Heart left ventricle (tissue), 13 donors: Measurements from ENCODE around the gene ADGRV1.

ENCODE experiments used
- CTCF ChIP-seq, 12 donors: fragments of 200-600 bp; sonication (generic) in 4 of 12; IDR thresholded peaks; one replicate each; pipeline versions ENCODE4 v1.5.0 to v1.8.0; 2018 to 2022; ENCODE audit warnings: antibody characterized with exemption in 12 of 12, mild to moderate bottlenecking in 5 of 12
- POLR2A ChIP-seq, 2 donors: fragments of 450-650 bp; IDR thresholded peaks; one replicate each; pipeline ENCODE4 v1.6.1; 2017; ENCODE audit warnings: antibody characterized with exemption in 2 of 2, mild to moderate bottlenecking in 2 of 2, moderate library complexity in 2 of 2
- donor health status: ischemic (EF 13 %, LVEDD 7.1; RV severe dilation, severe dysfunction).
- donor health status: DM: no; HTN: yes; CAD: no.
- donor health status: DM: no; HTN: no; CAD: no.
- donor health status: ischemic (EF 25% LVEDD 6.9; RV normal size, moderate dysfunction).
- donor health status: ischemic (EF 25% LVEDD 5.7; RV mildly dilated, moderate dysfunction).
- donor health status: ischemic (EF 35%, LVEDD 5.7; RV mildly dilated, moderate dysfunction).
- donor health status: nonischemic (EF 11% LVEDD 7.7; RV severe dilation, severe dysfunction).
- donor health status: DM: yes; HTN: yes; CAD: no.
- donor health status: PGD.
- donor health status: ischemic (EF 29% LVEDD 5.4; RV normal size, mild dysfunction).
- donor health status: nonischemic (EF 23%, LVEDD 6.1; RV moderate dilation, normal function).

- TF ChIP-seq POLR2A (IDR thresholded peaks at IDR 0.05) (no peak), CTCF (IDR thresholded peaks at IDR 0.05) (no peak)
Observed at GRCh38 chr5:90632791-90633190, 74.2 kb downstream of the ADGRV1 start.
